Panc1 (cell line): ENCODE measurements around the gene SLC20A1. TPM values are rescaled to one million over a fixed set of nuclear protein-coding genes. Genes with fewer than 3 reads are reported as not detected.

Source experiments
- ATAC-seq: fragments of 200-7000 bp; cut with Tn5 transposase; 2 replicates; pipeline ENCODE4 v1.9.1; 2020; ENCODE audit warnings: mild to moderate bottlenecking, moderate library complexity
- BruUV-seq: library from RNA; stranded (reverse); fragments of 400-500 nt; replicated peaks from 2 replicates; lab custom pipeline; 2021; lab: Mats Ljungman, UMichigan
- CTCF ChIA-PET: fragments of 300-600 bp; sonication (Branson Sonifier 250); formaldehyde crosslinking; loops from one replicate; lab custom pipeline; 2022; ENCODE audit warnings: antibody characterized with exemption; lab: Charles Lee
- POLR2A ChIA-PET: fragments of 300-600 bp; sonication (Branson Sonifier 250); formaldehyde crosslinking; loops from one replicate; lab custom pipeline; 2022; ENCODE audit warnings: antibody characterized with exemption; lab: Charles Lee
- DNase-seq: peaks from one replicate; pipeline ENCODE4 v3.0.0-alpha.2; 2010; ENCODE audit warnings: low read depth, low spot score
- H3K27ac ChIP-seq: 2 replicates; pipeline ENCODE4 v1.5.1; 2011; ENCODE audit warnings: mild to moderate bottlenecking, low read length, inconsistent platforms
- H3K27me3 ChIP-seq: fragments of 200-500 bp; sonication (Bioruptor generic); 2 replicates; pipeline ENCODE4 v1.6.0; 2014; ENCODE audit warnings: low read length, inconsistent platforms; ENCODE audit not compliant: control insufficient read depth, insufficient read depth
- H3K36me3 ChIP-seq: fragments of 200-500 bp; sonication (Bioruptor generic); 2 replicates; pipeline ENCODE4 v1.5.1; 2014; ENCODE audit warnings: inconsistent platforms, mild to moderate bottlenecking, low read length, moderate library complexity; ENCODE audit not compliant: control insufficient read depth, insufficient read depth
- H3K4me1 ChIP-seq: 2 replicates; pipeline ENCODE4 v1.5.1; 2011; ENCODE audit warnings: inconsistent platforms, mild to moderate bottlenecking, low read length, moderate library complexity; ENCODE audit not compliant: control insufficient read depth, insufficient read depth
- H3K4me3 ChIP-seq, 2 experiments: 2 replicates each; pipeline ENCODE4 v1.5.1; 2011 to 2012; ENCODE audit warnings: low read depth in 2 of 2, low read length in 2 of 2, mild to moderate bottlenecking in 2 of 2, inconsistent platforms in 1 of 2, moderate library complexity in 1 of 2
- H3K9me3 ChIP-seq: fragments of 200-500 bp; sonication (Bioruptor generic); 2 replicates; pipeline ENCODE4 v1.5.1; 2014; ENCODE audit warnings: low read depth, mild to moderate bottlenecking, inconsistent platforms, low read length, moderate library complexity; ENCODE audit not compliant: control insufficient read depth, insufficient read depth
- CTCF ChIP-seq: fragments of 450-650 bp; IDR thresholded peaks from 2 replicates; pipeline ENCODE4 v1.5.1; 2017; ENCODE audit warnings: mild to moderate bottlenecking
- POLR2AphosphoS5 ChIP-seq: IDR thresholded peaks from 2 replicates; pipeline ENCODE4 v1.6.1; 2012; ENCODE audit warnings: mild to moderate bottlenecking, low read depth, low read length, moderate library complexity
- REST ChIP-seq, 2 experiments: IDR thresholded peaks; 2 replicates each; pipeline ENCODE4 v1.6.1; 2011 to 2012; ENCODE audit warnings: low read depth in 2 of 2, control low read depth in 1 of 2, low read length in 1 of 2, mild to moderate bottlenecking in 1 of 2, moderate library complexity in 1 of 2; ENCODE audit not compliant: insufficient read depth in 1 of 2
- SIN3A ChIP-seq: IDR thresholded peaks from 2 replicates; pipeline ENCODE4 v1.6.1; 2012; ENCODE audit warnings: low read depth, mild to moderate bottlenecking, low read length, moderate library complexity, borderline replicate concordance; ENCODE audit not compliant: insufficient read depth
- TCF7L2 ChIP-seq: IDR thresholded peaks from 2 replicates; pipeline ENCODE4 v1.6.1; 2011; ENCODE audit warnings: mild to moderate bottlenecking, low read depth, low read length, inconsistent platforms
- in situ Hi-C: cut with HindIII; loops from 2 replicates; pipeline ENCODE4 v1.10.0; 2016; ENCODE audit warnings: low sequenced_read_pairs, low pct_unique_long_range_greater_than_20kb
- intact Hi-C: fragments of 100-400 bp; cut with micrococcal nuclease; formaldehyde crosslinking; loops from one replicate; pipeline ENCODE4 v1.10.0; 2022; ENCODE audit not compliant: unreplicated experiment
- total RNA-seq: library from RNA; stranded (reverse); gene quantifications from one replicate; pipeline ENCODE4 v1.2.1, GENCODE V29; 2021; ENCODE audit not compliant: unreplicated experiment

The SLC20A1 gene
- total RNA-seq, 1 experiment from 2014 or later = 72.0 TPM

- in situ Hi-C loops = no loop called here
Observed at GRCh38 chr2:112629823-112630222, 15.9 kb upstream of the SLC20A1 start.

GRCh38 chr2:112630268-112630667 lies 15.5 kb upstream of the SLC20A1 start:
- intact Hi-C loops (no loop called here), in situ Hi-C loops (no loop called here)
- peak overlapping the region; percentile 11; the same call in 1 of the 2 replicates for H3K27ac ChIP-seq
- POLR2A ChIA-PET = no interaction called here
- H3K4me3 ChIP-seq = no peak overlapping the region; a peak in 1 of 4 replicates
- H3K9me3 ChIP-seq = no peaks in the 10 kb centered on the region
- TF ChIP-seq SIN3A (no peak), REST (IDR thresholded peaks at IDR 0.05; ENCODE audit: insufficient read depth in 1 of 2, low read depth in 2 of 2, low read length in 1 of 2) (no peak), CTCF (no peak), TCF7L2 (no peak), POLR2AphosphoS5 (no peak)
- H3K36me3 ChIP-seq = no peaks in the 10 kb centered on the region
- H3K4me1 ChIP-seq = peaks cover 23% of the 10 kb centered on the region
- DNase-seq (no peak), ATAC-seq (no peak)
- H3K27me3 ChIP-seq = no peaks in the 10 kb centered on the region
- BruUV-seq = no TSS peak
- CTCF ChIA-PET = interaction anchor here (0.9 to 2.0 kb wide), 4 partner anchors 12 to 312 kb away, joined by 3 to 8 read pairs (median 4); no protein-coding TSS in a partner anchor

More at GRCh38 chr2:112629823-112630222, 15.9 kb upstream of the SLC20A1 start:
- ChIA-PET POLR2A (no interaction called here), CTCF (interaction anchor here (0.9 to 2.0 kb wide), 3 partner anchors 13 to 312 kb away, joined by 3 to 6 read pairs (median 3); no protein-coding TSS in a partner anchor)
- H3K4me3 ChIP-seq = no peak overlapping the region
- H3K4me1 ChIP-seq = peaks cover 23% of the 10 kb centered on the region
- BruUV-seq = no TSS peak
- ATAC-seq = no peak
- no peaks in the 10 kb centered on the region for H3K9me3 ChIP-seq
- no peak for TF ChIP-seq SIN3A
- no peak for TF ChIP-seq TCF7L2
- TF ChIP-seq REST (IDR thresholded peaks at IDR 0.05; ENCODE audit: insufficient read depth in 1 of 2, low read depth in 2 of 2, low read length in 1 of 2) = no peak
- TF ChIP-seq CTCF = no peak
- no peak for TF ChIP-seq POLR2AphosphoS5
- H3K27ac ChIP-seq = no peak overlapping the region
- H3K36me3 ChIP-seq = no peaks in the 10 kb centered on the region
- intact Hi-C loops = no loop called here
- no peaks in the 10 kb centered on the region for H3K27me3 ChIP-seq
- DNase-seq = no peak
